ENCODE measurements around the gene TBC1D16. TPM values are rescaled to one million over a fixed set of nuclear protein-coding genes. Genes with fewer than 3 reads are reported as not detected.

TBC1D16 gene
- total RNA-seq, 1 experiment from 2014 or later, result 53.6 TPM

GRCh38 chr17:79952901-79953300 is 82.8 kb downstream of the TBC1D16 start:
- no peak for DNase-seq (ENCODE audit: low read depth)

- no peak for DNase-seq (ENCODE audit: low read depth)
Observed at GRCh38 chr17:79952265-79952877, 83.3 kb downstream of the TBC1D16 start.

GRCh38 chr17:79951361-79952264 is 84.1 kb downstream of the TBC1D16 start:
- peak; percentile 79 for DNase-seq (ENCODE audit: low read depth)

- DNase-seq (ENCODE audit: low read depth), result no peak
Observed at GRCh38 chr17:79950751-79951150, 84.9 kb downstream of the TBC1D16 start.

- no peak for DNase-seq (ENCODE audit: low read depth)
Observed at GRCh38 chr17:79950306-79950705, 85.4 kb downstream of the TBC1D16 start.

GRCh38 chr17:79949656-79950209 is 85.9 kb downstream of the TBC1D16 start:
- no peak for DNase-seq (ENCODE audit: low read depth)

- DNase-seq (ENCODE audit: low read depth), result no peak
Observed at GRCh38 chr17:79948945-79949655, 86.6 kb downstream of the TBC1D16 start.

- no peak for DNase-seq (ENCODE audit: low read depth)
Observed at GRCh38 chr17:79948406-79948944, 87.2 kb downstream of the TBC1D16 start.

GRCh38 chr17:79947351-79948031 is 88.2 kb downstream of the TBC1D16 start:
- DNase-seq (ENCODE audit: low read depth), result peak; percentile 99

- no peak for DNase-seq (ENCODE audit: low read depth)
Observed at GRCh38 chr17:79946352-79947231, 89.1 kb downstream of the TBC1D16 start.

- DNase-seq (ENCODE audit: low read depth), result no peak
Observed at GRCh38 chr17:79945591-79946255, 89.9 kb downstream of the TBC1D16 start.

GRCh38 chr17:79944821-79945391 is 90.8 kb downstream of the TBC1D16 start:
- DNase-seq (ENCODE audit: low read depth), result no peak

GRCh38 chr17:79944251-79944812 is 91.3 kb downstream of the TBC1D16 start:
- DNase-seq (ENCODE audit: low read depth), result no peak

- DNase-seq (ENCODE audit: low read depth), result no peak
Observed at GRCh38 chr17:79943347-79944241, 92.1 kb downstream of the TBC1D16 start.

GRCh38 chr17:79942591-79943346 is 92.9 kb downstream of the TBC1D16 start:
- peak; percentile 78 for DNase-seq (ENCODE audit: low read depth)

GRCh38 chr17:79942011-79942405 is 93.7 kb downstream of the TBC1D16 start:
- no peak for DNase-seq (ENCODE audit: low read depth)

All from LHCN-M2 (cell line).